ENCODE results near the gene HELZ.
"Not testable (repeated sequence)": the region's sequence is repeated elsewhere in the genome, so short reads cannot be mapped to it uniquely, and the experiment has no call there.

The HELZ gene

GRCh38 chr17:67127925-67128324 is 117.1 kb downstream of the HELZ start:
- H3K27me3 ChIP-seq (ENCODE audit: low read depth) = no peaks in the 10 kb centered on the region
- H3K4me1 ChIP-seq = peaks cover 25% of the 10 kb centered on the region
- DNase-seq (ENCODE audit: low spot score in 2 of 2) = no peak
- no peaks in the 10 kb centered on the region for H3K36me3 ChIP-seq (replicated peaks)
- no peaks in the 10 kb centered on the region for H3K9me3 ChIP-seq
- H3K4me3 ChIP-seq = no peak overlapping the region
- in situ Hi-C loops (cut with MboI; ENCODE audit: low sequenced_read_pairs) = no loop called here

- Histone ChIP-seq H3K9me3 (no peaks in the 10 kb centered on the region), H3K4me3 (no peak overlapping the region), H3K36me3 (replicated peaks) (no peaks in the 10 kb centered on the region), H3K27me3 (ENCODE audit: low read depth) (no peaks in the 10 kb centered on the region), H3K4me1 (peaks cover 16% of the 10 kb centered on the region)
- in situ Hi-C loops (cut with MboI; ENCODE audit: low sequenced_read_pairs) = no loop called here
- no peak for DNase-seq (ENCODE audit: low spot score in 2 of 2)
Measured at GRCh38 chr17:67126983-67127382, 118.0 kb downstream of the HELZ start.

DNA sequence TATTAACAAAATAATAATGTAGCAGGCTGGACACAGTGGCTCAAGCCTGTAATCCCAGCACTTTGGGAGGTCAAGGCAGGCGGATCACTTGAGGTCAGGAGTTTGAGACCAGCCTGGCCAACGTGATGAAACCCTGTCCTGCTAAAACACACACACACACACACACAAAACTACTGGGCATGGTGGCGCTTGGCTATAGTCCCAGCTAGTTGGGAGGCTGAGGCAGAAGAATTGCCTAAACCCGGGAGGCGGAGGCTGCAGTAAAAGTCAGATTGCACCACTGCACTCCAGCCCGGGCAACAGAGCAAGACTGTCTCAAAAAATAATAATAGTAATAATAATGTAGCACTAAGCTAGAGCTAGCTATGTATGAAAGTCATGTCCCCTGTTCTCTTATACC is 118.5 kb downstream of the HELZ start:
- H3K9me3 ChIP-seq; DNase-seq (ENCODE audit: low spot score in 2 of 2); in situ Hi-C loops (cut with MboI; ENCODE audit: low sequenced_read_pairs); H3K36me3 ChIP-seq (replicated peaks); H3K27me3 ChIP-seq (ENCODE audit: low read depth); H3K4me3 ChIP-seq: not testable (repeated sequence)
- H3K4me1 ChIP-seq = peaks cover 15% of the 10 kb centered on the region

- H3K4me1 ChIP-seq = peaks cover 15% of the 10 kb centered on the region
- H3K36me3 ChIP-seq (replicated peaks) = no peaks in the 10 kb centered on the region
- in situ Hi-C loops (cut with MboI; ENCODE audit: low sequenced_read_pairs) = no loop called here
- no peaks in the 10 kb centered on the region for H3K9me3 ChIP-seq
- DNase-seq (ENCODE audit: low spot score in 2 of 2) = no peak
- no peaks in the 10 kb centered on the region for H3K27me3 ChIP-seq (ENCODE audit: low read depth)
- no peak overlapping the region for H3K4me3 ChIP-seq
Measured at GRCh38 chr17:67125924-67126323, 119.1 kb downstream of the HELZ start.

DNA sequence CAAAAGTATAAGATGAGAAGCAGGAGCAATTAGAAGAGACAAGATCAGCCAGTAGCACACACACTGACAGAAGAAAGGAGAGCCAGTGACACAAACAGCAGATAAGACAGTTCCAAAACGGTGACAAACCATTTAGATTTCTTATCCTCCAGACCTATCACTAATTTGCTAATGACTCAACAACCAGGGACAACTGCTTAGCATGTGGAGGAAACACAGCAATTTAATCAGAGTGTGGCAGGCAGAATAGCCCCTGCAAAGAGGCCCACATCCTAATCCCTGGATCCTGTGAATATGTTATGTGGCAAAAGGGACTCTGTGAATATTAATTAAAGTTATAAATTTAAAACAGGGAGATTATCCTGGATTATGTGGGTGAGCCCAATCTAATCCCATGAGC is 119.6 kb downstream of the HELZ start:
- in situ Hi-C loops (cut with MboI; ENCODE audit: low sequenced_read_pairs) = no loop called here
- Histone ChIP-seq H3K27me3 (ENCODE audit: low read depth) (no peaks in the 10 kb centered on the region), H3K4me1 (peaks cover 15% of the 10 kb centered on the region), H3K9me3 (no peaks in the 10 kb centered on the region), H3K4me3 (no peak overlapping the region), H3K36me3 (replicated peaks) (peaks cover 2% of the 10 kb centered on the region)
- DNase-seq (ENCODE audit: low spot score in 2 of 2) = no peak

DNA sequence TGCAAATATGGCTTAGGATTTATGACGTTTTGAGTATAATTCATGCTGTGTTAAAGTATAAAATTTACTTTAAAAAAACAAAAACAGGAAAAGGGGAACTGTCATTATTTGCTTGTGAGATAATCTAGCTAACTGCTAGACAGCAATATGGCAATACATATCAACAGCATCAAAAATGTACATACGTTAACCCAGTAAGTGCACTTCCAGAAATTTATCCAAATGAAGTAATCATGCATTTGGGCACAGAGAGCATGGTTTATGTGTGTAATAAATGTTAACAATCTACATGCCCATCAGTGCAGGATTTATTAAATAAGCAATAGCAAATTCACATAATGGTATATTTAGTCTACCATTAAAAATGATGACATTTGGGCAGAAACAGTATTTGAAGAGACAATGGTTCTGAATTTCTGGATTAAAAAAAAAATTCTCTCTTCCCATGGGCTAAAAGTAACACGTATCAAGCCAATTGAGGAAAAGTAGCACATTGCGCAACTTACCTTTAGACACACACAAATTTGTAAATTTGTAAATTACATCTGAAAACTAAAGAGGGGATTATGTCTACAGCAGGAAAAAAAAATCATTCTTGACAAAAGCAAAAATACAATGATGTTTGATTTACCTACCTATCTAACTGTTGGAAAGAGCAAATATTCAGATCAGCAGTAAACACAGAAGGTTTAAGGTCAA is 120.4 kb downstream of the HELZ start:
- peaks cover 4% of the 10 kb centered on the region for H3K36me3 ChIP-seq (replicated peaks)
- H3K4me3 ChIP-seq = no peak overlapping the region
- in situ Hi-C loops (cut with MboI; ENCODE audit: low sequenced_read_pairs) = no loop called here

DNA sequence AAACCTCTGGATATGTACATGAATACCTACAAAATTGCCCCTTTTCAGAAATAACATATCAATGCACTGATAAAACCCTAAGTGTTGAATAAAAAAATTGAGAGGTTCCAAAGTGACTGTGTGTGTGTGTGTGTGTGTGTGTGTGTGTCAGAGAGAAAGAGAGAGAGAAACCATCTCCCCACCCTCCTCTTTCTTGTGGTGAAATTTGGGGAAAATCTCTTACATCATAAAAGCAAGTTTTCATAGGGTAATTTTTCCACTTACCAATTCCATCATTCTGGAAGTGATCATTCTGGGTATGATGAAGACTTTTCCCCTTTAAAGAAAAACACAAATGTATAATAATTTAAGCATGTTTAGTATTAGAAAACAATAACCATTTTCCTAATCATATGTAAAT is 121.3 kb downstream of the HELZ start:
- in situ Hi-C loops (cut with MboI; ENCODE audit: low sequenced_read_pairs) = no loop called here
- H3K36me3 ChIP-seq (replicated peaks) = peaks cover 4% of the 10 kb centered on the region
- DNase-seq (ENCODE audit: low spot score in 2 of 2) = no peak
- no peaks in the 10 kb centered on the region for H3K9me3 ChIP-seq
- H3K4me3 ChIP-seq = no peak overlapping the region
- H3K27me3 ChIP-seq (ENCODE audit: low read depth) = no peaks in the 10 kb centered on the region
- peaks cover 8% of the 10 kb centered on the region for H3K4me1 ChIP-seq

More for the DNA sequence above, 120.4 kb downstream of the HELZ start:
- Histone ChIP-seq H3K27me3 (ENCODE audit: low read depth) (no peaks in the 10 kb centered on the region), H3K4me1 (peaks cover 15% of the 10 kb centered on the region), H3K9me3 (no peaks in the 10 kb centered on the region)
- no peak for DNase-seq (ENCODE audit: low spot score in 2 of 2)

DNA sequence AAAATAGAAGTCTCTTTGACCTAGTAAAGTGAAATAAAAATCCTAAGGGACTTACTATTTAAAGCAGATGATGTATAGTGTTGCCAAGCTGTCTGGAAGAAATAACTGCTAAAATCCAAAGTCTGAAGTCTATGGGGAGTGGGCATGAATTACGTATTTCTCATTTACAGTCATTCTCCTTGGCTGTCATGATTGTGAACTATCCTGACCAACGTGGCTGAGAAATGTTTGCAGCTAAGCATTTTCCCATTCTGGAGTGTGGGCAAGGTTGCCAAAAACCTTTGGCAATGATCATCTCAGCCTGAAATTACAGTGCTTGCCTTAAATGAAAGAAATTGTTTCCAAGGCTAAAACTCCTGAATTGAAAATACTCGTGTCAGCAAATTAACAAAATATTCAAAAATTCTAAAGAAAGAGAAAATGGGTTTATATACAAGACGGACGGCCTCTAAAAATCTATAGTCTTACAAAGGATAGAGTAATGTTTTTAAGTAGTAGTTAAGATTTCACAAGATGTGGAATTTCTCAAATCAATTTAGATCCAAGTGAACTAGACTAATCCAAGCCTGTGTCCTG is 123.6 kb downstream of the HELZ start:
- peaks cover 4% of the 10 kb centered on the region for H3K36me3 ChIP-seq (replicated peaks)
- H3K27me3 ChIP-seq (ENCODE audit: low read depth) = no peaks in the 10 kb centered on the region
- H3K9me3 ChIP-seq = no peaks in the 10 kb centered on the region
- in situ Hi-C loops (cut with MboI; ENCODE audit: low sequenced_read_pairs) = no loop called here
- H3K4me3 ChIP-seq = no peak overlapping the region
- H3K4me1 ChIP-seq = peaks cover 14% of the 10 kb centered on the region; the same call in 1 of the 2 replicates
- DNase-seq (ENCODE audit: low spot score in 2 of 2) = no peak

DNA sequence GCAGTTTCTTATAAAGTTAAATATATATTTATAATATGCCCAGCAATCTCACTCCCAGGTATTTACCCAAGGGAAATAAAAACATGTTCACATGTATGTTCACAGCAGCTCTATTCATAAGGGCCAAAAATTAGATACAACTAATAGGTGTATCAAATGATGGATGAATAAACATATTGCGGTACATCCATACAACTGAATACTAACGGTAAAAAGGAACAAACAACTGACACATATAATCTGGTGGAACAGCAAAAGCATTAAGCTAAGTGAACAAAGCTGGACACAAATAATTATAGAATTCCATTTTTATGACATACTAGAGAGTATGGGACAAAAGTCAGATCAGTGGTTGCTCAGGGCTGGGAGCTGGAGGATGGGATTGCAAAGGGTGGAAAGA is 125.9 kb downstream of the HELZ start:
- peaks cover 7% of the 10 kb centered on the region; the same call in 1 of the 2 replicates for H3K4me1 ChIP-seq
- no peaks in the 10 kb centered on the region for H3K27me3 ChIP-seq (ENCODE audit: low read depth)
- no peak overlapping the region for H3K4me3 ChIP-seq
- H3K9me3 ChIP-seq = no peaks in the 10 kb centered on the region
- in situ Hi-C loops (cut with MboI; ENCODE audit: low sequenced_read_pairs) = no loop called here
- DNase-seq (ENCODE audit: low spot score in 2 of 2) = no peak
- peaks cover 4% of the 10 kb centered on the region for H3K36me3 ChIP-seq (replicated peaks)

DNA sequence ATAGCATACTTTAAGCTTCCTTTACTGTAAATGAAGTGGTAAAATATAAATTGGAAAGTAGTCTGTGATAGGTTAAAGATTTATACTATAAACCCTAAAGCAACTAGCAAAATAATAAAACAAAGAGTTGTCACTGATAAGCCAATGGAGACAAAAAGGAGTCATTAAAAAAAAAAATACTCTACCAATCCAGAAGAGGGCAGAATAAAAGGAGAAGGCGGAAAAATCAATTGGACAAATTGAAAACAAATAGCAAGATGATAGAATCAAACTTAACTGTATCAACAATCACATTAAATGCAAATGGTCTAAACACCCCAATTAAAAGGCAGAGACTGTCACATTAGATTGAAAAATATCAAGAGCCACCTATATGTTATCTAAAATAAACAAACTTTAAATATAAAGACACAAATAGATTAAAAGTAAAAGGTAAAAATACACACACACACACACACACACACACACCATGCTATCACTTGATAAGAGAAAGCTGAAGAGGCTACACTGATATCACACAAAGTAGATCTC is 128.9 kb downstream of the HELZ start:
- peaks cover 17% of the 10 kb centered on the region for H3K36me3 ChIP-seq (replicated peaks)
- no peak for DNase-seq (ENCODE audit: low spot score in 2 of 2)
- H3K9me3 ChIP-seq = no peaks in the 10 kb centered on the region
- peaks cover 7% of the 10 kb centered on the region; the same call in 1 of the 2 replicates for H3K4me1 ChIP-seq
- no peaks in the 10 kb centered on the region for H3K27me3 ChIP-seq (ENCODE audit: low read depth)
- no peak overlapping the region for H3K4me3 ChIP-seq
- in situ Hi-C loops (cut with MboI; ENCODE audit: low sequenced_read_pairs) = no loop called here

GRCh38 chr17:67115401-67115800 is 129.6 kb downstream of the HELZ start:
- peaks cover 7% of the 10 kb centered on the region; the same call in 1 of the 2 replicates for H3K4me1 ChIP-seq
- DNase-seq (ENCODE audit: low spot score in 2 of 2) = no peak
- H3K4me3 ChIP-seq = no peak overlapping the region
- H3K9me3 ChIP-seq = no peaks in the 10 kb centered on the region
- H3K27me3 ChIP-seq (ENCODE audit: low read depth) = no peaks in the 10 kb centered on the region
- H3K36me3 ChIP-seq (replicated peaks) = peaks cover 22% of the 10 kb centered on the region
- in situ Hi-C loops (cut with MboI; ENCODE audit: low sequenced_read_pairs) = no loop called here

DNA sequence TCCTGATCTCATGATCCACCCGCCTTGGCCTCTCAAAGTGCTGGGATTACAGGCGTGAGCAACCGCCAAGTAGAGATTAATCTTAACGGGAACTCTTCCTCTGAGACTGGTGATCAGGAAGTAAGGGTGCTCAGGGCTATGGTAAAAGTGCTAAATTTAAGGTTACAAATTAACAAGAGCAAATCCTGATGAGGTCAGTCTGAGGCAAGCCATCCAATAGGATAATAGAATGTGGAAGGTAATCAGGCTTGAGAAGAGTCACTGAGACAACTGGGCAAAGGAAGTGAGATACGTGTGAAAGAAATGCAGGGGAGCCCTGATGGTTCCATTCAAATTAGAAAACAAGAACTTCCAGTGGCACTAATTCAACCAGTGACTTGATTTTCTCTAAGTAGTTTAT is 131.5 kb downstream of the HELZ start:
- DNase-seq (ENCODE audit: low spot score in 2 of 2) = no peak
- H3K9me3 ChIP-seq = no peaks in the 10 kb centered on the region
- peaks cover 7% of the 10 kb centered on the region; the same call in 1 of the 2 replicates for H3K4me1 ChIP-seq
- no peaks in the 10 kb centered on the region for H3K27me3 ChIP-seq (ENCODE audit: low read depth)
- in situ Hi-C loops (cut with MboI; ENCODE audit: low sequenced_read_pairs) = no loop called here
- H3K36me3 ChIP-seq (replicated peaks) = peaks cover 23% of the 10 kb centered on the region
- no peak overlapping the region for H3K4me3 ChIP-seq

GRCh38 chr17:67111808-67112207 is 133.2 kb downstream of the HELZ start:
- in situ Hi-C loops (cut with MboI; ENCODE audit: low sequenced_read_pairs) = no loop called here
- no peak for DNase-seq (ENCODE audit: low spot score in 2 of 2)
- H3K4me3 ChIP-seq = no peak overlapping the region

DNA sequence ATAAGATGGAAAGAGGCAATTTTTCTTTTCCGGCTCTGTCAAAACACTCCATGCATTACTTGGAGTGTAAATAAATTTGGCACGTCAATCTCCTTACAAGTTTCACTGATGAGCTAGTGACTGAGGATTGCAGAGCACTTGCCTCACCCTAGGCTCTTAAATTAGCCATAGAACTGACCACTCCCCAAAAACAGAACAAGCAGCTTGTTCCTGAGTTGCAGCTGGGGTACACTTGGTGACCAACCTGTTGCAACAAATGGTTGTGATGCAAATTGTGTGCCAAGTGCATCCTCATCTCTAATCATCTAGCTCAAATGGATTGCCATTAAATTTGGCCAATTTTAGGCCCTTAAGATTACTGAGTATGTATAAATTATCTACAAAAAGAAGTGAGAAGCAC is 133.7 kb downstream of the HELZ start:
- in situ Hi-C loops (cut with MboI; ENCODE audit: low sequenced_read_pairs) = no loop called here
- peaks cover 41% of the 10 kb centered on the region for H3K36me3 ChIP-seq (replicated peaks)

More at GRCh38 chr17:67111808-67112207, 133.2 kb downstream of the HELZ start:
- Histone ChIP-seq H3K9me3 (no peaks in the 10 kb centered on the region), H3K27me3 (ENCODE audit: low read depth) (no peaks in the 10 kb centered on the region), H3K4me1 (peaks cover 5% of the 10 kb centered on the region), H3K36me3 (replicated peaks) (peaks cover 39% of the 10 kb centered on the region)

More for the DNA sequence above, 133.7 kb downstream of the HELZ start:
- Histone ChIP-seq H3K9me3 (no peaks in the 10 kb centered on the region), H3K4me1 (peaks cover 5% of the 10 kb centered on the region), H3K4me3 (no peak overlapping the region), H3K27me3 (ENCODE audit: low read depth) (no peaks in the 10 kb centered on the region)
- DNase-seq (ENCODE audit: low spot score in 2 of 2) = no peak

Measured in HAP-1 (cell line).